ENCODE data around the gene HMGA1. TPM values are rescaled to one million over a fixed set of nuclear protein-coding genes. Genes with fewer than 3 reads are reported as not detected.

HMGA1 gene
- total RNA-seq, 2 donors from 2014 or later = 22.6 to 27.7 TPM

GRCh38 chr6:34201455-34202107, 35.1 kb upstream of the HMGA1 start:
- no peak for TF ChIP-seq POLR2A (IDR thresholded peaks at IDR 0.05)
- no peak for TF ChIP-seq CTCF (IDR thresholded peaks at IDR 0.05)
- intact Hi-C loops (cut with DNase I) = no loop called here
- DNase-seq = no peak
- WGBS, 2 donors = 85 to 88% methylated on average over 4 of the region's 4 CpGs
- H3K9me3 ChIP-seq = no peaks in the 10 kb centered on the region
- H3K4me3 ChIP-seq = no peak overlapping the region
- H3K27ac ChIP-seq = no peak overlapping the region
- no peaks in the 10 kb centered on the region for H3K27me3 ChIP-seq
- H3K4me1 ChIP-seq = peaks cover 2% of the 10 kb centered on the region
- ATAC-seq = no peak
- no peaks in the 10 kb centered on the region for H3K36me3 ChIP-seq (replicated peaks in 1 of 2; ENCODE audit: insufficient read depth in 1 of 2, low read depth in 2 of 2)

- H3K27me3 ChIP-seq = no peaks in the 10 kb centered on the region
- TF ChIP-seq POLR2A (IDR thresholded peaks at IDR 0.05) (no peak), CTCF (IDR thresholded peaks at IDR 0.05) (no peak)
- no peak for ATAC-seq
- intact Hi-C loops (cut with DNase I) = no loop called here
- DNase-seq = no peak
- H3K4me3 ChIP-seq = no peak overlapping the region
- H3K4me1 ChIP-seq = no peaks in the 10 kb centered on the region
- 76 to 78% methylated on average over 4 to 16 of the region's 20 CpGs for WGBS, 2 donors
- no peak overlapping the region for H3K27ac ChIP-seq
- no peaks in the 10 kb centered on the region for H3K9me3 ChIP-seq
- no peaks in the 10 kb centered on the region for H3K36me3 ChIP-seq (replicated peaks in 1 of 2; ENCODE audit: insufficient read depth in 1 of 2, low read depth in 2 of 2)
These were observed 34.1 kb upstream of the HMGA1 start for GRCh38 chr6:34202329-34203201.

GRCh38 chr6:34204693-34205092, 32.0 kb upstream of the HMGA1 start:
- intact Hi-C loops (cut with DNase I) = no loop called here
- no peak for ATAC-seq
- Histone ChIP-seq H3K27ac (no peak overlapping the region), H3K9me3 (no peaks in the 10 kb centered on the region), H3K4me1 (no peaks in the 10 kb centered on the region), H3K27me3 (no peaks in the 10 kb centered on the region), H3K36me3 (replicated peaks in 1 of 2; ENCODE audit: insufficient read depth in 1 of 2, low read depth in 2 of 2) (no peaks in the 10 kb centered on the region), H3K4me3 (no peak overlapping the region)
- no peak for DNase-seq
- WGBS, 2 donors = 95 to 100% methylated on average over 4 of the region's 4 CpGs
- no peak for TF ChIP-seq POLR2A (IDR thresholded peaks at IDR 0.05)
- TF ChIP-seq CTCF (IDR thresholded peaks at IDR 0.05) = no peak

- no peak for DNase-seq
- no peak for ATAC-seq
- Histone ChIP-seq H3K27ac (no peak overlapping the region), H3K4me3 (no peak overlapping the region), H3K27me3 (no peaks in the 10 kb centered on the region), H3K4me1 (no peaks in the 10 kb centered on the region), H3K9me3 (no peaks in the 10 kb centered on the region), H3K36me3 (replicated peaks in 1 of 2; ENCODE audit: insufficient read depth in 1 of 2, low read depth in 2 of 2) (no peaks in the 10 kb centered on the region)
- WGBS, 2 donors = 74 to 82% methylated on average over 2 to 3 of the region's 3 CpGs
- intact Hi-C loops (cut with DNase I) = no loop called here
- no peak for TF ChIP-seq CTCF (IDR thresholded peaks at IDR 0.05)
- no peak for TF ChIP-seq POLR2A (IDR thresholded peaks at IDR 0.05)
These were observed 31.2 kb upstream of the HMGA1 start for GRCh38 chr6:34205466-34205865.

All from body of pancreas (tissue), 4 donors.